Lung (tissue), 12 donors: Measurements from ENCODE around the gene LRP5. TPM values are rescaled to one million over a fixed set of nuclear protein-coding genes. Genes with fewer than 3 reads are reported as not detected.

Experiments
- ATAC-seq: fragments of 200-7000 bp; cut with Tn5 transposase; one replicate; pipeline ENCODE4 v1.9.1; 2020; ENCODE audit warnings: moderate number of reproducible peaks; ENCODE audit not compliant: insufficient read depth, low FRiP score
- DNase-seq, 3 donors: peaks; one replicate each; pipeline ENCODE4 v3.0.0-alpha.2; 2013 to 2017
- H3K27ac ChIP-seq, 2 donors: one replicate each; pipeline ENCODE4 v1.5.1; 2013; ENCODE audit warnings: mild to moderate bottlenecking in 2 of 2, moderate library complexity in 2 of 2, control low read depth in 1 of 2, inconsistent platforms in 1 of 2, low read depth in 1 of 2, low read length in 1 of 2
- H3K27me3 ChIP-seq, 3 donors: one replicate each; pipeline ENCODE4 v1.5.1; 2013; ENCODE audit warnings: low read length in 2 of 3; ENCODE audit not compliant: control insufficient read depth in 3 of 3, insufficient read depth in 3 of 3
- H3K36me3 ChIP-seq, 4 donors: one replicate each; pipeline ENCODE4 v1.5.1; 2013; ENCODE audit warnings: low read length in 4 of 4, mild to moderate bottlenecking in 1 of 4, moderate library complexity in 1 of 4; ENCODE audit not compliant: control insufficient read depth in 4 of 4, insufficient read depth in 4 of 4
- H3K4me1 ChIP-seq, 5 donors: one replicate each; pipeline ENCODE4 v1.5.1; 2013; ENCODE audit warnings: low read length in 5 of 5, mild to moderate bottlenecking in 2 of 5, moderate library complexity in 1 of 5; ENCODE audit not compliant: control insufficient read depth in 5 of 5, insufficient read depth in 5 of 5
- H3K4me3 ChIP-seq: one replicate; pipeline ENCODE4 v1.5.1; 2013; ENCODE audit warnings: mild to moderate bottlenecking, control low read depth, moderate library complexity
- H3K9ac ChIP-seq, 2 donors: one replicate each; pipeline ENCODE4 v1.5.1; 2013; ENCODE audit warnings: low read length in 2 of 2, control low read depth in 1 of 2; ENCODE audit not compliant: insufficient read depth in 1 of 2
- H3K9me3 ChIP-seq, 4 donors: one replicate each; pipeline ENCODE4 v1.5.1; 2013; ENCODE audit warnings: low read length in 3 of 4, mild to moderate bottlenecking in 1 of 4, moderate library complexity in 1 of 4; ENCODE audit not compliant: control insufficient read depth in 4 of 4, insufficient read depth in 3 of 4
- CTCF ChIP-seq: IDR thresholded peaks from 2 replicates; pipeline ENCODE4 v1.5.1; 2012; ENCODE audit warnings: mild to moderate bottlenecking; ENCODE audit errors: control extremely low read depth, extremely low read depth
- WGBS, 2 donors: extraction: QIAGEN DNeasy Blood & Tissue Kit; methylation state at CpG; one replicate each; pipeline ENCODE4 v1.1.7; 2013; 5-methylcytosine and 5-hydroxymethylcytosine counted together
- polyA plus RNA-seq, 2 donors: library from polyadenylated mRNA; stranded (reverse); fragments of 200-250 nt; gene quantifications; one replicate each; pipeline ENCODE4 v1.2.1, GENCODE V29; 2013
- total RNA-seq, 2 donors: library from RNA; depleted of rRNA in 1 of 2; stranded (reverse); fragments of >200 nt in 1 of 2; gene quantifications; one replicate each; pipeline ENCODE4 v1.2.1, GENCODE V29; 2014 to 2021
- donor health status: control.
- donor health status: control.
- donor health status: Bipolar disorder and iron deficiency.
- donor health status: healthy.
- donor health status: DM: yes; HTN: yes; CAD: no.

The LRP5 gene
- total and polyA plus RNA-seq, 4 donors, result 33.7 to 76.4 (median 63.2) TPM

GRCh38 chr11:68369756-68370155 is 57.4 kb downstream of the LRP5 start:
- Histone ChIP-seq H3K4me1 (peaks cover 8 to 30% (median 28%) of the 10 kb centered on the region in 5 donors), H3K36me3 (peaks cover 0 to 25% (median 3%) of the 10 kb centered on the region in 4 donors), H3K27ac (peak overlapping the region in 1 of 2 donors; percentile 62), H3K4me3 (no peak overlapping the region), H3K9me3 (no peaks in the 10 kb centered on the region), H3K27me3 (no peaks in the 10 kb centered on the region), H3K9ac (no peak overlapping the region)
- DNase-seq, result no peak
- no peak for TF ChIP-seq CTCF
- ATAC-seq, result no peak
- WGBS, 2 donors, result 94 to 95% methylated on average over 8 of the region's 8 CpGs

GRCh38 chr11:68370211-68371111 is 58.1 kb downstream of the LRP5 start:
- no peak for TF ChIP-seq CTCF
- 56 to 58% methylated on average over 23 of the region's 23 CpGs for WGBS, 2 donors
- no peak overlapping the region for H3K9ac ChIP-seq
- peak overlapping the region; percentile 62 to 65 for H3K27ac ChIP-seq
- no peak for DNase-seq
- H3K9me3 ChIP-seq, result no peaks in the 10 kb centered on the region
- H3K27me3 ChIP-seq, result no peaks in the 10 kb centered on the region
- H3K4me3 ChIP-seq, result no peak overlapping the region
- peaks cover 0 to 21% (median 3%) of the 10 kb centered on the region in 4 donors for H3K36me3 ChIP-seq
- no peak for ATAC-seq
- peaks cover 8 to 35% (median 30%) of the 10 kb centered on the region in 5 donors for H3K4me1 ChIP-seq

- peak overlapping the region; percentile 62 to 65 for H3K27ac ChIP-seq
- no peak overlapping the region for H3K9ac ChIP-seq
- 89 to 91% methylated on average over 35 of the region's 35 CpGs for WGBS, 2 donors
- no peak for TF ChIP-seq CTCF
- H3K36me3 ChIP-seq, result peaks cover 0 to 12% (median 3%) of the 10 kb centered on the region in 4 donors
- no peaks in the 10 kb centered on the region for H3K9me3 ChIP-seq
- DNase-seq (no peak), ATAC-seq (no peak)
- no peak overlapping the region for H3K4me3 ChIP-seq
- H3K27me3 ChIP-seq, result no peaks in the 10 kb centered on the region
- peaks cover 8 to 41% (median 30%) of the 10 kb centered on the region in 5 donors for H3K4me1 ChIP-seq
Measured at GRCh38 chr11:68371171-68372041, 59.0 kb downstream of the LRP5 start.
